Right atrium auricular region (tissue), 2 donors: Measurements from ENCODE around the gene ADAD2. TPM values are rescaled to one million over a fixed set of nuclear protein-coding genes. Genes with fewer than 3 reads are reported as not detected.
"Not testable (repeated sequence)": the region's sequence is repeated elsewhere in the genome, so short reads cannot be mapped to it uniquely, and the experiment has no call there.

ENCODE experiments used
- DNase-seq: peaks from one replicate; pipeline ENCODE4 v3.0.0-alpha.2; 2019; ENCODE audit warnings: low spot score
- H3K27ac ChIP-seq, 2 donors: fragments of 200-600 bp; sonication (generic); 1 replicate in 1 of 2; 2 replicates in 1 of 2; pipeline ENCODE4 v1.5.1; 2016 to 2019
- H3K27me3 ChIP-seq, 2 donors: fragments of 200-600 bp; sonication (generic); one replicate each; pipeline versions ENCODE4 v1.5.1 to v1.6.0; 2017 to 2019
- H3K36me3 ChIP-seq: fragments of 200-600 bp; sonication (generic); one replicate; pipeline ENCODE4 v1.5.1; 2016
- H3K4me1 ChIP-seq, 2 donors: fragments of 200-600 bp; sonication (generic); one replicate each; pipeline versions ENCODE4 v1.5.1 to v1.6.0; 2017 to 2019
- H3K4me3 ChIP-seq, 2 donors: fragments of 200-600 bp; sonication (generic); 1 replicate in 1 of 2; 2 replicates in 1 of 2; pipeline ENCODE4 v1.5.1; 2017 to 2019; ENCODE audit warnings: mild to moderate bottlenecking in 1 of 2, moderate library complexity in 1 of 2
- H3K9me3 ChIP-seq, 2 donors: fragments of 200-600 bp; sonication (generic); one replicate each; pipeline ENCODE4 v1.5.1; 2019
- CTCF ChIP-seq, 2 donors: fragments of 200-600 bp; sonication (generic); IDR thresholded peaks; one replicate each; pipeline ENCODE4 v1.5.1; 2019; ENCODE audit warnings: antibody characterized with exemption in 2 of 2
- total RNA-seq, 2 donors: library from RNA; depleted of rRNA; stranded (reverse); fragments of >200 nt; gene quantifications; one replicate each; pipeline ENCODE4 v1.1.0, GENCODE V29; 2016

The ADAD2 gene
- total RNA-seq, 2 donors from 2014 or later: 0.19 TPM; not detected in 1

GRCh38 chr16:84199097-84199496 lies 8.1 kb downstream of the ADAD2 start:
- Histone ChIP-seq H3K27ac (no peak overlapping the region), H3K4me3 (no peak overlapping the region), H3K4me1 (no peaks in the 10 kb centered on the region), H3K9me3 (no peaks in the 10 kb centered on the region), H3K36me3 (no peaks in the 10 kb centered on the region), H3K27me3 (no peaks in the 10 kb centered on the region)
- DNase-seq: no peak
- TF ChIP-seq CTCF (IDR thresholded peaks at IDR 0.05): no peak

- H3K36me3 ChIP-seq: no peaks in the 10 kb centered on the region
- H3K27ac ChIP-seq: no peak overlapping the region
- H3K4me3 ChIP-seq: no peak overlapping the region
- peak; percentile 71 for DNase-seq
- no peak for TF ChIP-seq CTCF (IDR thresholded peaks at IDR 0.05)
- no peaks in the 10 kb centered on the region for H3K27me3 ChIP-seq
- no peaks in the 10 kb centered on the region for H3K9me3 ChIP-seq
- H3K4me1 ChIP-seq: no peaks in the 10 kb centered on the region
Observed at GRCh38 chr16:84199861-84200260, 8.9 kb downstream of the ADAD2 start.

- H3K4me1 ChIP-seq, H3K27ac ChIP-seq, H3K4me3 ChIP-seq, H3K9me3 ChIP-seq, H3K36me3 ChIP-seq, DNase-seq, H3K27me3 ChIP-seq: not testable (repeated sequence)
Observed at GRCh38 chr16:84204551-84204950, 13.6 kb downstream of the ADAD2 start.

- not testable (repeated sequence) for DNase-seq, H3K27me3 ChIP-seq, H3K36me3 ChIP-seq, H3K4me3 ChIP-seq, H3K4me1 ChIP-seq, H3K9me3 ChIP-seq, H3K27ac ChIP-seq
Observed at GRCh38 chr16:84205123-84205522, 14.2 kb downstream of the ADAD2 start.

- Histone ChIP-seq H3K9me3 (no peaks in the 10 kb centered on the region), H3K36me3 (no peaks in the 10 kb centered on the region), H3K4me1 (no peaks in the 10 kb centered on the region), H3K27ac (no peak overlapping the region), H3K27me3 (no peaks in the 10 kb centered on the region), H3K4me3 (no peak overlapping the region)
- TF ChIP-seq CTCF (IDR thresholded peaks at IDR 0.05): no peak
- DNase-seq: no peak
Observed at GRCh38 chr16:84205976-84206691, 15.2 kb downstream of the ADAD2 start.

GRCh38 chr16:84207251-84207650 lies 16.3 kb downstream of the ADAD2 start:
- Histone ChIP-seq H3K36me3 (no peaks in the 10 kb centered on the region), H3K4me3 (no peak overlapping the region), H3K9me3 (no peaks in the 10 kb centered on the region), H3K27ac (no peak overlapping the region), H3K4me1 (no peaks in the 10 kb centered on the region), H3K27me3 (no peaks in the 10 kb centered on the region)
- no peak for DNase-seq
- no peak for TF ChIP-seq CTCF (IDR thresholded peaks at IDR 0.05)

GRCh38 chr16:84207879-84208278 lies 16.9 kb downstream of the ADAD2 start:
- H3K9me3 ChIP-seq: no peaks in the 10 kb centered on the region
- H3K27ac ChIP-seq: no peak overlapping the region
- no peaks in the 10 kb centered on the region for H3K4me1 ChIP-seq
- DNase-seq: no peak
- H3K27me3 ChIP-seq: no peaks in the 10 kb centered on the region
- no peaks in the 10 kb centered on the region for H3K36me3 ChIP-seq
- H3K4me3 ChIP-seq: no peak overlapping the region
- no peak for TF ChIP-seq CTCF (IDR thresholded peaks at IDR 0.05)
